AG04449 (cell line): Measurements from ENCODE around the gene WNT2B.

Experiments used
- CTCF ChIA-PET: fragments of 350-600 bp; formaldehyde crosslinking; extraction: SDS; loops from one replicate; lab custom pipeline; 2021; ENCODE audit warnings: antibody characterized with exemption; lab: Yijun Ruan, JAX
- POLR2A ChIA-PET: fragments of 400-600, 350-600 bp; formaldehyde crosslinking; extraction: SDS; loops from one replicate; lab custom pipeline; 2020; ENCODE audit warnings: antibody characterized with exemption, inconsistent platforms; lab: Yijun Ruan, JAX
- DNase-seq: peaks from one replicate; pipeline ENCODE4 v3.0.0-alpha.2; 2010; ENCODE audit warnings: low read depth, low spot score
- H3K4me3 ChIP-seq: 2 replicates; pipeline ENCODE4 v1.5.1; 2011; ENCODE audit warnings: low read depth, mild to moderate bottlenecking, control low read depth, low read length
- TF ChIP-seq, protein P1 (sequence below): IDR thresholded peaks from one replicate; pipeline ENCODE4 v1.5.1; 2011; ENCODE audit warnings: mild to moderate bottlenecking, moderate library complexity, low read length, control low read depth, inconsistent platforms; ENCODE audit not compliant: insufficient read depth; ENCODE audit errors: missing control alignments

Gene WNT2B

GRCh38 chr1:112511897-112512296, 3.1 kb downstream of the WNT2B start:
- no peak for DNase-seq
- TF ChIP-seq, protein P1, sequence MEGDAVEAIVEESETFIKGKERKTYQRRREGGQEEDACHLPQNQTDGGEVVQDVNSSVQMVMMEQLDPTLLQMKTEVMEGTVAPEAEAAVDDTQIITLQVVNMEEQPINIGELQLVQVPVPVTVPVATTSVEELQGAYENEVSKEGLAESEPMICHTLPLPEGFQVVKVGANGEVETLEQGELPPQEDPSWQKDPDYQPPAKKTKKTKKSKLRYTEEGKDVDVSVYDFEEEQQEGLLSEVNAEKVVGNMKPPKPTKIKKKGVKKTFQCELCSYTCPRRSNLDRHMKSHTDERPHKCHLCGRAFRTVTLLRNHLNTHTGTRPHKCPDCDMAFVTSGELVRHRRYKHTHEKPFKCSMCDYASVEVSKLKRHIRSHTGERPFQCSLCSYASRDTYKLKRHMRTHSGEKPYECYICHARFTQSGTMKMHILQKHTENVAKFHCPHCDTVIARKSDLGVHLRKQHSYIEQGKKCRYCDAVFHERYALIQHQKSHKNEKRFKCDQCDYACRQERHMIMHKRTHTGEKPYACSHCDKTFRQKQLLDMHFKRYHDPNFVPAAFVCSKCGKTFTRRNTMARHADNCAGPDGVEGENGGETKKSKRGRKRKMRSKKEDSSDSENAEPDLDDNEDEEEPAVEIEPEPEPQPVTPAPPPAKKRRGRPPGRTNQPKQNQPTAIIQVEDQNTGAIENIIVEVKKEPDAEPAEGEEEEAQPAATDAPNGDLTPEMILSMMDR: no peak
- no peak overlapping the region for H3K4me3 ChIP-seq
- ChIA-PET POLR2A (no interaction called here), CTCF (interaction anchor here (1.2 to 3.6 kb wide), 5 partner anchors 10 to 196 kb away, joined by 3 to 25 read pairs (median 4); no protein-coding TSS in a partner anchor)

GRCh38 chr1:112513112-112513870, 4.5 kb downstream of the WNT2B start:
- POLR2A ChIA-PET: interaction anchor here (2.0 kb wide), 1 partner anchor 9 kb away, joined by 6 read pairs; no protein-coding TSS in a partner anchor
- TF ChIP-seq, protein P1: no peak
- no peak overlapping the region for H3K4me3 ChIP-seq
- CTCF ChIA-PET: interaction anchor here (1.0 to 3.7 kb wide), 5 partner anchors 9 to 122 kb away, joined by 3 to 25 read pairs (median 11); no protein-coding TSS in a partner anchor
- no peak for DNase-seq

GRCh38 chr1:112514901-112515300, 6.1 kb downstream of the WNT2B start:
- TF ChIP-seq, protein P1: no peak
- ChIA-PET POLR2A (interaction anchor here (0.6 to 1.0 kb wide), 2 partner anchors 14 to 17 kb away, joined by 3 read pairs; no protein-coding TSS in a partner anchor), CTCF (interaction anchor here (0.8 to 3.7 kb wide), 3 partner anchors 13 to 100 kb away, joined by 3 to 15 read pairs (median 11); no protein-coding TSS in a partner anchor)
- DNase-seq: no peak
- no peak overlapping the region for H3K4me3 ChIP-seq

GRCh38 chr1:112515311-112516009, 6.7 kb downstream of the WNT2B start:
- TF ChIP-seq, protein P1: no peak
- ChIA-PET POLR2A (interaction anchor here (0.6 to 1.0 kb wide), 2 partner anchors 14 to 17 kb away, joined by 3 read pairs; no protein-coding TSS in a partner anchor), CTCF (interaction anchor here (0.7 to 3.7 kb wide), 3 partner anchors 13 to 49 kb away, joined by 3 to 15 read pairs (median 3); no protein-coding TSS in a partner anchor)
- no peak for DNase-seq
- no peak overlapping the region for H3K4me3 ChIP-seq

- TF ChIP-seq, protein P1: no peak
- POLR2A ChIA-PET: no interaction called here
- no peak for DNase-seq
- H3K4me3 ChIP-seq: no peak overlapping the region
- CTCF ChIA-PET: interaction anchor here (0.7 to 3.7 kb wide), 3 partner anchors 14 to 98 kb away, joined by 3 to 15 read pairs (median 5); no protein-coding TSS in a partner anchor
Observed at GRCh38 chr1:112516141-112516540, 7.4 kb downstream of the WNT2B start.

GRCh38 chr1:112517231-112517630, 8.5 kb downstream of the WNT2B start:
- TF ChIP-seq, protein P1: no peak
- POLR2A ChIA-PET: no interaction called here
- H3K4me3 ChIP-seq: no peak overlapping the region
- no peak for DNase-seq
- CTCF ChIA-PET: interaction anchor here (2.0 to 3.7 kb wide), 2 partner anchors 15 to 97 kb away, joined by 5 to 15 read pairs; no protein-coding TSS in a partner anchor
